H1 (cell line): ENCODE measurements around the gene SUCNR1.

Source experiments
- CHD1 ChIP-seq: IDR thresholded peaks from 2 replicates; pipeline ENCODE4 v1.6.1; 2012; ENCODE audit warnings: low read depth, low read length, improper control_type of control experiment
- JUND ChIP-seq: IDR thresholded peaks from 2 replicates; pipeline ENCODE4 v1.6.1; 2011; ENCODE audit warnings: mild to moderate bottlenecking, improper control_type of control experiment, low read length
- POLR2A ChIP-seq, 2 experiments: IDR thresholded peaks; 1 replicate in 1 of 2; 2 replicates in 1 of 2; pipeline ENCODE4 v1.6.1; 2011; ENCODE audit warnings: low read depth in 2 of 2, low read length in 2 of 2, mild to moderate bottlenecking in 2 of 2; ENCODE audit errors: control extremely low read depth in 1 of 2
- RFX5 ChIP-seq: IDR thresholded peaks from 2 replicates; pipeline ENCODE4 v1.6.1; 2011; ENCODE audit warnings: low read depth, low read length, improper control_type of control experiment, borderline replicate concordance
- RXRA ChIP-seq: IDR thresholded peaks from 2 replicates; pipeline ENCODE4 v1.6.1; 2011; ENCODE audit warnings: low read depth, mild to moderate bottlenecking, low read length, moderate library complexity; ENCODE audit not compliant: insufficient read depth
- TF ChIP-seq, protein P1 (sequence below): fragments of 300-600 bp; sonication (generic); IDR thresholded peaks from 2 replicates; pipeline ENCODE4 v1.7.1; 2012; ENCODE audit warnings: low read length, moderate library complexity, mild to moderate bottlenecking, inconsistent platforms; ENCODE audit not compliant: insufficient replicate concordance

DNA sequence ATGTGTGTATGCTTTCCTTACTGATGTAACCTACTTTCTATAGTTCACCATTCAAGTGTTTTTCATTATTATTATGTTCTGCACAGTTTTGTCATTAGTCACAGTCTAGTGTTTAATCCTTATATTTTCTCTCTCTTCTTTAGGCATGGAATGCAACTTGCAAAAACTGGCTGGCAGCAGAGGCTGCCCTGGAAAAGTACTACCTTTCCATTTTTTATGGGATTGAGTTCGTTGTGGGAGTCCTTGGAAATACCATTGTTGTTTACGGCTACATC, 6.9 kb downstream of the SUCNR1 start:
- TF ChIP-seq POLR2A (IDR thresholded peaks at IDR 0.05; ENCODE audit: control extremely low read depth in 1 of 2, low read depth in 2 of 2, low read length in 2 of 2) (no peak), RXRA (no peak), RFX5 (no peak), CHD1 (no peak), JUND (no peak)
- TF ChIP-seq, protein P1, sequence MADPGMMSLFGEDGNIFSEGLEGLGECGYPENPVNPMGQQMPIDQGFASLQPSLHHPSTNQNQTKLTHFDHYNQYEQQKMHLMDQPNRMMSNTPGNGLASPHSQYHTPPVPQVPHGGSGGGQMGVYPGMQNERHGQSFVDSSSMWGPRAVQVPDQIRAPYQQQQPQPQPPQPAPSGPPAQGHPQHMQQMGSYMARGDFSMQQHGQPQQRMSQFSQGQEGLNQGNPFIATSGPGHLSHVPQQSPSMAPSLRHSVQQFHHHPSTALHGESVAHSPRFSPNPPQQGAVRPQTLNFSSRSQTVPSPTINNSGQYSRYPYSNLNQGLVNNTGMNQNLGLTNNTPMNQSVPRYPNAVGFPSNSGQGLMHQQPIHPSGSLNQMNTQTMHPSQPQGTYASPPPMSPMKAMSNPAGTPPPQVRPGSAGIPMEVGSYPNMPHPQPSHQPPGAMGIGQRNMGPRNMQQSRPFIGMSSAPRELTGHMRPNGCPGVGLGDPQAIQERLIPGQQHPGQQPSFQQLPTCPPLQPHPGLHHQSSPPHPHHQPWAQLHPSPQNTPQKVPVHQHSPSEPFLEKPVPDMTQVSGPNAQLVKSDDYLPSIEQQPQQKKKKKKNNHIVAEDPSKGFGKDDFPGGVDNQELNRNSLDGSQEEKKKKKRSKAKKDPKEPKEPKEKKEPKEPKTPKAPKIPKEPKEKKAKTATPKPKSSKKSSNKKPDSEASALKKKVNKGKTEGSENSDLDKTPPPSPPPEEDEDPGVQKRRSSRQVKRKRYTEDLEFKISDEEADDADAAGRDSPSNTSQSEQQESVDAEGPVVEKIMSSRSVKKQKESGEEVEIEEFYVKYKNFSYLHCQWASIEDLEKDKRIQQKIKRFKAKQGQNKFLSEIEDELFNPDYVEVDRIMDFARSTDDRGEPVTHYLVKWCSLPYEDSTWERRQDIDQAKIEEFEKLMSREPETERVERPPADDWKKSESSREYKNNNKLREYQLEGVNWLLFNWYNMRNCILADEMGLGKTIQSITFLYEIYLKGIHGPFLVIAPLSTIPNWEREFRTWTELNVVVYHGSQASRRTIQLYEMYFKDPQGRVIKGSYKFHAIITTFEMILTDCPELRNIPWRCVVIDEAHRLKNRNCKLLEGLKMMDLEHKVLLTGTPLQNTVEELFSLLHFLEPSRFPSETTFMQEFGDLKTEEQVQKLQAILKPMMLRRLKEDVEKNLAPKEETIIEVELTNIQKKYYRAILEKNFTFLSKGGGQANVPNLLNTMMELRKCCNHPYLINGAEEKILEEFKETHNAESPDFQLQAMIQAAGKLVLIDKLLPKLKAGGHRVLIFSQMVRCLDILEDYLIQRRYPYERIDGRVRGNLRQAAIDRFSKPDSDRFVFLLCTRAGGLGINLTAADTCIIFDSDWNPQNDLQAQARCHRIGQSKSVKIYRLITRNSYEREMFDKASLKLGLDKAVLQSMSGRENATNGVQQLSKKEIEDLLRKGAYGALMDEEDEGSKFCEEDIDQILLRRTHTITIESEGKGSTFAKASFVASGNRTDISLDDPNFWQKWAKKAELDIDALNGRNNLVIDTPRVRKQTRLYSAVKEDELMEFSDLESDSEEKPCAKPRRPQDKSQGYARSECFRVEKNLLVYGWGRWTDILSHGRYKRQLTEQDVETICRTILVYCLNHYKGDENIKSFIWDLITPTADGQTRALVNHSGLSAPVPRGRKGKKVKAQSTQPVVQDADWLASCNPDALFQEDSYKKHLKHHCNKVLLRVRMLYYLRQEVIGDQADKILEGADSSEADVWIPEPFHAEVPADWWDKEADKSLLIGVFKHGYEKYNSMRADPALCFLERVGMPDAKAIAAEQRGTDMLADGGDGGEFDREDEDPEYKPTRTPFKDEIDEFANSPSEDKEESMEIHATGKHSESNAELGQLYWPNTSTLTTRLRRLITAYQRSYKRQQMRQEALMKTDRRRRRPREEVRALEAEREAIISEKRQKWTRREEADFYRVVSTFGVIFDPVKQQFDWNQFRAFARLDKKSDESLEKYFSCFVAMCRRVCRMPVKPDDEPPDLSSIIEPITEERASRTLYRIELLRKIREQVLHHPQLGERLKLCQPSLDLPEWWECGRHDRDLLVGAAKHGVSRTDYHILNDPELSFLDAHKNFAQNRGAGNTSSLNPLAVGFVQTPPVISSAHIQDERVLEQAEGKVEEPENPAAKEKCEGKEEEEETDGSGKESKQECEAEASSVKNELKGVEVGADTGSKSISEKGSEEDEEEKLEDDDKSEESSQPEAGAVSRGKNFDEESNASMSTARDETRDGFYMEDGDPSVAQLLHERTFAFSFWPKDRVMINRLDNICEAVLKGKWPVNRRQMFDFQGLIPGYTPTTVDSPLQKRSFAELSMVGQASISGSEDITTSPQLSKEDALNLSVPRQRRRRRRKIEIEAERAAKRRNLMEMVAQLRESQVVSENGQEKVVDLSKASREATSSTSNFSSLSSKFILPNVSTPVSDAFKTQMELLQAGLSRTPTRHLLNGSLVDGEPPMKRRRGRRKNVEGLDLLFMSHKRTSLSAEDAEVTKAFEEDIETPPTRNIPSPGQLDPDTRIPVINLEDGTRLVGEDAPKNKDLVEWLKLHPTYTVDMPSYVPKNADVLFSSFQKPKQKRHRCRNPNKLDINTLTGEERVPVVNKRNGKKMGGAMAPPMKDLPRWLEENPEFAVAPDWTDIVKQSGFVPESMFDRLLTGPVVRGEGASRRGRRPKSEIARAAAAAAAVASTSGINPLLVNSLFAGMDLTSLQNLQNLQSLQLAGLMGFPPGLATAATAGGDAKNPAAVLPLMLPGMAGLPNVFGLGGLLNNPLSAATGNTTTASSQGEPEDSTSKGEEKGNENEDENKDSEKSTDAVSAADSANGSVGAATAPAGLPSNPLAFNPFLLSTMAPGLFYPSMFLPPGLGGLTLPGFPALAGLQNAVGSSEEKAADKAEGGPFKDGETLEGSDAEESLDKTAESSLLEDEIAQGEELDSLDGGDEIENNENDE: no peak
